Inflammatory macrophage treated with lipopolysaccharide for 1 hour (primary cell): ENCODE results near the gene ACTL9.
A peak's percentile ranks its signal among the peaks of the same experiment; 100 is the strongest.

Experiments
- DNase-seq, 2 donors: peaks; one replicate each; pipeline ENCODE4 v3.0.0-alpha.2; 2020 to 2022

The ACTL9 gene

GRCh38 chr19:8684001-8684902 is 14.3 kb downstream of the ACTL9 start:
- peak; percentile 16 to 25 for DNase-seq

- DNase-seq, result no peak
Observed at GRCh38 chr19:8682931-8683330, 15.7 kb downstream of the ACTL9 start.

GRCh38 chr19:8682472-8682871 is 16.1 kb downstream of the ACTL9 start:
- DNase-seq, result no peak

GRCh38 chr19:8681345-8682029 is 17.1 kb downstream of the ACTL9 start:
- peak; percentile 73 to 76 for DNase-seq

GRCh38 chr19:8680676-8681344 is 17.8 kb downstream of the ACTL9 start:
- no peak for DNase-seq

GRCh38 chr19:8678244-8678807 is 20.3 kb downstream of the ACTL9 start:
- no peak for DNase-seq

GRCh38 chr19:8675066-8675465 is 23.5 kb downstream of the ACTL9 start:
- DNase-seq, result no peak

- DNase-seq, result no peak
Observed at GRCh38 chr19:8673276-8673891, 25.2 kb downstream of the ACTL9 start.

GRCh38 chr19:8666814-8667405 is 31.7 kb downstream of the ACTL9 start:
- DNase-seq, result no peak

GRCh38 chr19:8665468-8666213 is 33.0 kb downstream of the ACTL9 start:
- DNase-seq, result no peak

- no peak for DNase-seq
Observed at GRCh38 chr19:8664671-8665057, 33.9 kb downstream of the ACTL9 start.

GRCh38 chr19:8663920-8664670 is 34.5 kb downstream of the ACTL9 start:
- peak; percentile 28 for DNase-seq

GRCh38 chr19:8662263-8662662 is 36.3 kb downstream of the ACTL9 start:
- no peak for DNase-seq

GRCh38 chr19:8659905-8660304 is 38.7 kb downstream of the ACTL9 start:
- no peak for DNase-seq

- DNase-seq, result no peak
Observed at GRCh38 chr19:8657869-8658268, 40.7 kb downstream of the ACTL9 start.

GRCh38 chr19:8655340-8655709 is 43.3 kb downstream of the ACTL9 start:
- no peak for DNase-seq

- peak in 1 of 2 donors; percentile 64 for DNase-seq
Observed at GRCh38 chr19:8654591-8655339, 43.8 kb downstream of the ACTL9 start.

- DNase-seq, result peak; percentile 82 to 86
Observed at GRCh38 chr19:8648240-8648639, 50.4 kb downstream of the ACTL9 start.
